ENCODE data around the gene RAB33B.

GRCh38 chr4:139465922-139466321, 12.0 kb downstream of the RAB33B start:
- TF ChIP-seq CTCF (IDR thresholded peaks at IDR 0.05) (no peak), POLR2AphosphoS5 (IDR thresholded peaks at IDR 0.05) (no peak), POLR2A (IDR thresholded peaks at IDR 0.05) (no peak), EP300 (IDR thresholded peaks at IDR 0.05) (no peak)

Measured in stomach (tissue), 4 donors.